Effector memory CD8-positive, alpha-beta T cell (primary cell): ENCODE data around the gene CDX1.

ENCODE experiments used
- ATAC-seq: fragments of 150-1000 bp; cut with Tn5 transposase; replicated peaks from 2 replicates; pipeline ENCODE4 v1.10.0; 2021; ENCODE audit warnings: mild to moderate bottlenecking, moderate library complexity
- DNase-seq, 3 experiments: peaks; one replicate each; pipeline ENCODE4 v3.0.0; 2021
- H3K27ac Mint-ChIP-seq, 2 donors: one replicate each; pipeline ENCODE4 v1.8.0; 2022; ENCODE audit warnings: mild to moderate bottlenecking in 2 of 2, mixed read lengths in 2 of 2, moderate library complexity in 2 of 2
- H3K27me3 Mint-ChIP-seq, 2 donors: one replicate each; pipeline ENCODE4 v1.8.0; 2022; ENCODE audit warnings: mixed read lengths in 2 of 2
- H3K36me3 Mint-ChIP-seq: one replicate; pipeline ENCODE4 v1.8.0; 2022; ENCODE audit warnings: mild to moderate bottlenecking, moderate library complexity, mixed read lengths; ENCODE audit not compliant: insufficient read depth
- H3K4me1 Mint-ChIP-seq, 2 donors: one replicate each; pipeline ENCODE4 v1.8.0; 2022; ENCODE audit warnings: low read depth in 2 of 2, mixed read lengths in 2 of 2
- H3K4me3 Mint-ChIP-seq, 2 donors: one replicate each; pipeline ENCODE4 v1.8.0; 2022; ENCODE audit warnings: mild to moderate bottlenecking in 2 of 2, mixed read lengths in 2 of 2, moderate library complexity in 2 of 2
- H3K9me3 Mint-ChIP-seq, 2 donors: one replicate each; pipeline ENCODE4 v1.8.0; 2022; ENCODE audit warnings: mixed read lengths in 2 of 2
- total RNA-seq, 9 experiments: gene quantifications; one replicate each; lab custom pipeline; 2026; lab: John Stamatoyannopoulos, UW

Gene CDX1
- total RNA-seq: 0 to 0.10 (median 0) reads per million in 9 experiments

- H3K4me1 Mint-ChIP-seq: peaks cover 0 to 5% of the 10 kb centered on the region in 2 donors
- peaks cover 54 to 80% of the 10 kb centered on the region in 2 donors for H3K27me3 Mint-ChIP-seq
- H3K36me3 Mint-ChIP-seq: no peaks in the 10 kb centered on the region
- no peaks in the 10 kb centered on the region for H3K9me3 Mint-ChIP-seq
- no peak for ATAC-seq
- no peak within 1 kb of the TSS for H3K27ac Mint-ChIP-seq
- H3K4me3 Mint-ChIP-seq: no peak within 1 kb of the TSS
- no peak for DNase-seq
Measured at GRCh38 chr5:150166650-150167511, at the start of gene CDX1. TSS of gene CDX1 (plus strand) at chr5:150166778. CDS start at chr5:150166877, 99 bp downstream.

GRCh38 chr5:150117945-150118560, 48.5 kb upstream of the CDX1 start:
- Mint-ChIP-seq H3K27ac (no peak overlapping the region), H3K4me3 (no peak overlapping the region), H3K36me3 (peaks cover 3% of the 10 kb centered on the region), H3K4me1 (no peaks in the 10 kb centered on the region), H3K9me3 (no peaks in the 10 kb centered on the region), H3K27me3 (peaks cover 4 to 6% of the 10 kb centered on the region in 2 donors)
- ATAC-seq: no peak
- no peak for DNase-seq

GRCh38 chr5:150118561-150119229, 47.9 kb upstream of the CDX1 start:
- no peaks in the 10 kb centered on the region for H3K27me3 Mint-ChIP-seq
- H3K4me1 Mint-ChIP-seq: no peaks in the 10 kb centered on the region
- H3K27ac Mint-ChIP-seq: no peak overlapping the region
- no peaks in the 10 kb centered on the region for H3K9me3 Mint-ChIP-seq
- no peak overlapping the region for H3K4me3 Mint-ChIP-seq
- peaks cover 3% of the 10 kb centered on the region for H3K36me3 Mint-ChIP-seq
- ATAC-seq (no peak), DNase-seq (no peak)

- Mint-ChIP-seq H3K36me3 (peaks cover 3% of the 10 kb centered on the region), H3K4me1 (no peaks in the 10 kb centered on the region), H3K27me3 (no peaks in the 10 kb centered on the region), H3K9me3 (no peaks in the 10 kb centered on the region), H3K27ac (no peak overlapping the region), H3K4me3 (no peak overlapping the region)
- ATAC-seq (no peak), DNase-seq (no peak)
Measured at GRCh38 chr5:150119421-150120061, 47.0 kb upstream of the CDX1 start.

- ATAC-seq (no peak), DNase-seq (no peak)
- H3K36me3 Mint-ChIP-seq: peaks cover 5% of the 10 kb centered on the region
- no peaks in the 10 kb centered on the region for H3K27me3 Mint-ChIP-seq
- no peaks in the 10 kb centered on the region for H3K9me3 Mint-ChIP-seq
- no peak overlapping the region for H3K27ac Mint-ChIP-seq
- H3K4me3 Mint-ChIP-seq: no peak overlapping the region
- no peaks in the 10 kb centered on the region for H3K4me1 Mint-ChIP-seq
Measured at GRCh38 chr5:150120062-150120441, 46.5 kb upstream of the CDX1 start.

GRCh38 chr5:150120617-150121447, 45.7 kb upstream of the CDX1 start:
- no peak for ATAC-seq
- Mint-ChIP-seq H3K36me3 (peaks cover 5% of the 10 kb centered on the region), H3K4me3 (no peak overlapping the region), H3K27ac (no peak overlapping the region), H3K27me3 (no peaks in the 10 kb centered on the region), H3K9me3 (no peaks in the 10 kb centered on the region), H3K4me1 (no peaks in the 10 kb centered on the region)
- no peak for DNase-seq

- H3K4me1 Mint-ChIP-seq: no peaks in the 10 kb centered on the region
Measured at GRCh38 chr5:150121448-150122157, 45.0 kb upstream of the CDX1 start.

GRCh38 chr5:150122158-150122510, 44.4 kb upstream of the CDX1 start:
- Mint-ChIP-seq H3K27ac (no peak overlapping the region), H3K27me3 (no peaks in the 10 kb centered on the region)

More at GRCh38 chr5:150121448-150122157, 45.0 kb upstream of the CDX1 start:
- no peak overlapping the region for H3K4me3 Mint-ChIP-seq
- H3K36me3 Mint-ChIP-seq: peaks cover 5% of the 10 kb centered on the region
- ATAC-seq (no peak), DNase-seq (no peak)
- H3K9me3 Mint-ChIP-seq: no peaks in the 10 kb centered on the region
- no peak overlapping the region for H3K27ac Mint-ChIP-seq
- H3K27me3 Mint-ChIP-seq: no peaks in the 10 kb centered on the region

GRCh38 chr5:150122536-150123481, 43.8 kb upstream of the CDX1 start:
- peaks cover 3% of the 10 kb centered on the region for H3K36me3 Mint-ChIP-seq
- ATAC-seq (no peak), DNase-seq (no peak)
- no peaks in the 10 kb centered on the region for H3K27me3 Mint-ChIP-seq
- H3K27ac Mint-ChIP-seq: no peak overlapping the region
- no peaks in the 10 kb centered on the region for H3K9me3 Mint-ChIP-seq
- H3K4me1 Mint-ChIP-seq: no peaks in the 10 kb centered on the region
- peak overlapping the region in 1 of 2 donors; percentile 9 for H3K4me3 Mint-ChIP-seq

More at GRCh38 chr5:150122158-150122510, 44.4 kb upstream of the CDX1 start:
- H3K4me3 Mint-ChIP-seq: peak overlapping the region in 1 of 2 donors; percentile 9
- H3K9me3 Mint-ChIP-seq: no peaks in the 10 kb centered on the region
- H3K36me3 Mint-ChIP-seq: peaks cover 5% of the 10 kb centered on the region
- ATAC-seq (peak; percentile 52), DNase-seq (no peak)
- H3K4me1 Mint-ChIP-seq: no peaks in the 10 kb centered on the region

- Mint-ChIP-seq H3K4me1 (no peaks in the 10 kb centered on the region), H3K36me3 (peaks cover 3% of the 10 kb centered on the region), H3K9me3 (no peaks in the 10 kb centered on the region), H3K4me3 (no peak overlapping the region), H3K27me3 (no peaks in the 10 kb centered on the region), H3K27ac (no peak overlapping the region)
- DNase-seq (no peak), ATAC-seq (no peak)
Measured at GRCh38 chr5:150123542-150123941, 43.0 kb upstream of the CDX1 start.

GRCh38 chr5:150124111-150124557, 42.4 kb upstream of the CDX1 start:
- no peaks in the 10 kb centered on the region for H3K27me3 Mint-ChIP-seq
- DNase-seq (no peak), ATAC-seq (no peak)
- H3K9me3 Mint-ChIP-seq: no peaks in the 10 kb centered on the region
- no peak overlapping the region for H3K4me3 Mint-ChIP-seq
- H3K36me3 Mint-ChIP-seq: peaks cover 3% of the 10 kb centered on the region
- H3K27ac Mint-ChIP-seq: no peak overlapping the region
- no peaks in the 10 kb centered on the region for H3K4me1 Mint-ChIP-seq
